Mucosa of stomach (tissue), 1 donor: Measurements from ENCODE around the gene TMEM30B.

Experiments used
- H3K27me3 ChIP-seq: one replicate; pipeline ENCODE4 v1.7.0; 2013; ENCODE audit warnings: mild to moderate bottlenecking, low read length; ENCODE audit not compliant: control insufficient read depth, insufficient read depth
- H3K36me3 ChIP-seq: one replicate; pipeline ENCODE4 v1.7.0; 2013; ENCODE audit warnings: low read length; ENCODE audit not compliant: control insufficient read depth, insufficient read depth
- H3K4me1 ChIP-seq: one replicate; pipeline ENCODE4 v1.7.0; 2013; ENCODE audit warnings: mild to moderate bottlenecking, low read length; ENCODE audit not compliant: control insufficient read depth, insufficient read depth
- H3K4me3 ChIP-seq: one replicate; pipeline ENCODE4 v1.7.0; 2013; ENCODE audit warnings: low read length
- H3K9ac ChIP-seq: one replicate; pipeline ENCODE4 v1.7.0; 2013; ENCODE audit warnings: mild to moderate bottlenecking, low read length, moderate library complexity
- H3K9me3 ChIP-seq: one replicate; pipeline ENCODE4 v1.7.0; 2013; ENCODE audit warnings: mild to moderate bottlenecking, low read length, moderate library complexity; ENCODE audit not compliant: control insufficient read depth
- donor health status: Pancreatic carcinoma.

TMEM30B gene

DNA sequence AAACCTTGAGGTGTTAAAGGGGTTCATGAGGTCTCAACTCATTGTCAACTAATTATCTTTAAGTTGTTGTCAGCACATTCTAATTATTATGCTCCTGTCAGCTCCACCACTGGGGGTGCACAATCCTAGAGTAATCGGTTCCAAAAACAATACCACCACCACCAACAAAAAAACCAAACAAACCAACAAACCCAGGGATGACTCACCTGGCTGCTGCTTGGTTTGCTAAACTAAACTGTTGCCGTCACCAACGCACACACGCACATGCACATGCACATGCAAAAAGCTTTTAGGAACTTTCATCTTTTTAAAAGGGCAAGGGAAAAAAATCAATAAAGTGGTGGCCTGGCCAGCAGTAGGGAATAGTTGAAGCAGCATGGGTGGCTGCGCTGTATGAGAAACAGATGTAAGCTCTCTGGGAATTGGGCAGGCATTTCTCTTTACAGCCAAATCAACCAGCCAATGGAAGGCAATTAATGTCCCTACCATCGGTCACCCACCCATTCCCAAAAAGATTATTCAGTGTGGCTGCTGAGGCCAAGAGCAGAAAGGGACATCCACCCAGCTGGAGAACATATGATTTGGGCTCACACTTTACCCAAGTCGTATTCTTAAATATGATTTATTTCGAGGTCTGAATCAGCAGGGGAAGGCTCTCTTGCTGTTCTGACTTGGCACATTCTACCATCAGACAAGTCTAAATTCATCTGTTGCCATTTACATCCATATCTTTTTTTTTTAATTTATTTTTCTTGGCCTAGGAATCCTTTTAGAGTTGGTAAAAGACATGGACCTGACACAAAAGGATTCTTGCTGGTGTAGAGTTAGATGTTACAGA is 20.0 kb downstream of the TMEM30B start:
- no peaks in the 10 kb centered on the region for H3K27me3 ChIP-seq
- no peak overlapping the region for H3K9ac ChIP-seq
- H3K4me3 ChIP-seq = no peak overlapping the region
- no peaks in the 10 kb centered on the region for H3K9me3 ChIP-seq
- no peaks in the 10 kb centered on the region for H3K36me3 ChIP-seq
- H3K4me1 ChIP-seq = no peaks in the 10 kb centered on the region

DNA sequence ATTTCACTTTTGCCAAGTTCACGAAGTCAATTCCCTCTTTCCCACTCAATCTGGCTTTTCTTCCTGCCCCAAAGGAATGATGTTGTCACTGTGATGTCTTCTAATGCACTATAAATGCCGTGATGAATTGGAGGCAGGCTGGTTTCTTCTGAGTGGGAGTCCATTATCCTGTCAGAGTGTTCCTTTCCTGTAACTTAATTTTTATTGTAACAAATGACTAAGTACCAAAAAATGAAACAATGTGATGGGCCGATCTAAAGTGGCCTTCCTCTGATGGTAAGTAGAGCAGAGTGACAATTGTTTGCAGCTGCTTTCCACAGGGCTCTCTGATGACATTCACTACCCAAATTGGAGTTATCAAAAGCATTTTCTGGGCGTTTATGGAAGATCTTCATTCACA is 22.2 kb downstream of the TMEM30B start:
- Histone ChIP-seq H3K36me3 (no peaks in the 10 kb centered on the region), H3K4me1 (no peaks in the 10 kb centered on the region), H3K27me3 (no peaks in the 10 kb centered on the region), H3K4me3 (no peak overlapping the region), H3K9ac (no peak overlapping the region), H3K9me3 (no peaks in the 10 kb centered on the region)

GRCh38 chr14:61257469-61258057 is 23.6 kb downstream of the TMEM30B start:
- Histone ChIP-seq H3K27me3 (no peaks in the 10 kb centered on the region), H3K4me1 (no peaks in the 10 kb centered on the region), H3K4me3 (no peak overlapping the region)

DNA sequence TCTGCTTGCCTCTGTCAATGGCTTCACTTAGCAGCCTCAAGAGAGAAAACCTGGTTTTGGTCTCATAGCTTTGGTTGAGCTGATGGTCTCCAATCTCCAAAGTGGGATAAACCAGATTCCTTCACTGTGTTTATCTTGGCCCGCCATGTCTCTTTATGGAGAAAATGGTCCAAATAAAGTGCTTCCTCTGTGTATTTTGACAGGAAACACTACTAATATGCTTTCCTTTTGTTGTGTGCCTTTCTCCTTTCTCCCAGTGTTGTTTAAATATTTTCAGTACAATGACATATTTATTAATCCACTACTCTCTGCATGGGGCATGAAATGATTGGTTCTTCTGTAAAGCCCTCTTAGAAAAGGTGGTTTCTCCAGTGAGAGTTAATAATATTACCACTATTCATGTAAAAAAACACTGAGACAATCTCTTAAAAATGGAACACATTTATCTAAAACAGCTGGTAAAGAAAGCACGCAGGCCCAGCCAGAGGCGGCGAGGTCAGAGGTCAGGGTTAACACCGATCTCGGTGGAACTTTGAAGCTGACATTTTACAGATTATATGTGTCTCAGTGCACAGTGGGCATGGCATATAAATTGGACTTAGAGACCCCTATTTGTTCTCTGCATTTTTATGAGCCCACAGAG is 24.2 kb downstream of the TMEM30B start:
- no peak overlapping the region for H3K9ac ChIP-seq
- H3K27me3 ChIP-seq = no peaks in the 10 kb centered on the region
- H3K9me3 ChIP-seq = no peaks in the 10 kb centered on the region
- H3K4me3 ChIP-seq = no peak overlapping the region
- H3K36me3 ChIP-seq = no peaks in the 10 kb centered on the region
- no peaks in the 10 kb centered on the region for H3K4me1 ChIP-seq

More at GRCh38 chr14:61257469-61258057, 23.6 kb downstream of the TMEM30B start:
- Histone ChIP-seq H3K36me3 (no peaks in the 10 kb centered on the region), H3K9ac (no peak overlapping the region), H3K9me3 (no peaks in the 10 kb centered on the region)

DNA sequence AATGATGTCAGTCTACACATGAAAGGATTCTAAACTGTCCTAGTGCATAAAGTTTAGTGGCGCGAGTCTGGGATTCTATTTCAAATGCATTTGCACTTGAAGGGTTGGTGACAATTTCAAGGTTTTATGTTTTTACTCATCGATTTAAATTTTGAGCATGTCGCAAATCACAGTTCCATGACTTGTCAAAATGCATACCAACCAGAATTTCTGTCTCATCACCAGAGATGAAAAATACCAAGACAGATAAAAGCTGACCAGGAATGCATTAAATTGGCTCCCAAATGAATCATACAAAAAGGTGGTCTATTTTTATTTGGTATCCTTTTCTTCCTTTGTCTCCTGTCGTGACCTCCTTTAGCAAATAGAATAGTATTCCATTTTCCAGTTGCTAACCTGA is 25.2 kb downstream of the TMEM30B start:
- Histone ChIP-seq H3K9ac (no peak overlapping the region), H3K36me3 (no peaks in the 10 kb centered on the region), H3K9me3 (no peaks in the 10 kb centered on the region), H3K27me3 (no peaks in the 10 kb centered on the region), H3K4me3 (no peak overlapping the region), H3K4me1 (no peaks in the 10 kb centered on the region)

DNA sequence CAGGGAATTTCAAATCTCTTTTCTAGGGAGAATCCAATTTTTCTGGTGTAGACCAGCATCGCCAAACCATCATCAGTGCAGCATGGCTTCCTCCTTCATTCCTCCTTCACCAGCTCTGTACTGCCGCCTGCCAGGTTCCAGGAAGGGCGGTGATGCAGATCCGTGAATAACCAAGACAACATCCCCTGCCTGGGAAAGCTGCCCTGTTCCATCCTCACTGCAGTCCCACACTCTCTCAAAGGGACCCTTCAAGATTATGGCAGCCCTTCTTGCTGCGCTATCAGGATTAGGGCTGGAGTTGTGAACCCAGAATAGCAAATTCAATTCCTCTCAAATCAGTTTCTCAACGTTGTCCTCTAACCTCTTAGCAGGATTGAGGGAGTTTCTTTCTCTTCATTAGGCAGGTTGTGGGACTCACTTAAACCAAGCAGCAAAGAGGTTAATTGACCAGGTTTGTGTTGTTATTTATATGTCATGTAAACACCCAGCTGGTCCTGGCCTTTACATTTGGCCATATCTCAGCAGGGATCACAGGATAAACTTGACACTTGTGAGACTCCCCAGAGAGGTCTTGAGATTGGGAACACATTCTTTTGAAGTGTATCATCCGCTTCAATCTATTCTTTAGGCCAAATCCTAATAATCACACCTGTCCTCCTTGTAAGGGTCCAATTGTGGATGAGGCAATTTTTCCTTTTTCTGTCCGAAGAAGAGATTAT is 26.2 kb downstream of the TMEM30B start:
- Histone ChIP-seq H3K9ac (no peak overlapping the region), H3K4me1 (no peaks in the 10 kb centered on the region), H3K4me3 (no peak overlapping the region), H3K27me3 (no peaks in the 10 kb centered on the region), H3K36me3 (no peaks in the 10 kb centered on the region), H3K9me3 (no peaks in the 10 kb centered on the region)

GRCh38 chr14:61253064-61253738 is 27.9 kb downstream of the TMEM30B start:
- no peaks in the 10 kb centered on the region for H3K36me3 ChIP-seq
- no peaks in the 10 kb centered on the region for H3K27me3 ChIP-seq
- no peaks in the 10 kb centered on the region for H3K9me3 ChIP-seq
- H3K9ac ChIP-seq = no peak overlapping the region
- H3K4me1 ChIP-seq = no peaks in the 10 kb centered on the region
- H3K4me3 ChIP-seq = no peak overlapping the region

DNA sequence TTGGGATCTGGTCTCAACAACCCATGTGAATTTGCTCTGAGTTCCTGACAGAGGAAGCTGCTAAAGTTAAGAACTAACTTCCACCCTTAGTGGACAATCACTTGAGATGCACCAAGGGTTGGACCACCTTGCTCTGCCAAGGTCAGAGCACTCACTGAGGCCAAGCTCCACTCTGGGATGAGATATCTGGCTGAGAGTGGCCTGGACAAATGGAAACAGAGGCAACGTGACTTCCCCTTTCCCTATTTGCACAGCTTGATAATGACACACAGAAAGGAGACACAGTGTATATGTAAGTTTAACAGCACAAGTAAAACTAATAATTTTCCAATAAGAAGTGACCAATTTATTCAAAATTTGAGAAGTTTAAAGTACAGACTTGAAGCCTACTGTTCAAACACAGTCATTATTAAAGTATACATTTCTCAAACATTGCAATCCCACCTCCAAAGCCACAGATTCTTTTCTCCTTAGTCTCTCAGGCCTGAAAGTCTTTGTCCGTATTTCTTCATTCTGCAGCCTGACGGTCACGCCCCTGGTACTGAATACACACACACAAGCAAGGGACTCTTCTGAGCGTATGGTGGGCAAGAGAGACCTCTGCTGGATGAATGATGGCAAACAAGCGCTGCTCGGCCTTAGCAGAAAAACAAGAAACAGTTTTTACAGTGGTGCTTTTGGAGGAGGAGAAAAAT is 28.6 kb downstream of the TMEM30B start:
- no peaks in the 10 kb centered on the region for H3K36me3 ChIP-seq
- no peak overlapping the region for H3K9ac ChIP-seq
- H3K27me3 ChIP-seq = no peaks in the 10 kb centered on the region
- H3K9me3 ChIP-seq = no peaks in the 10 kb centered on the region
- no peak overlapping the region for H3K4me3 ChIP-seq
- no peaks in the 10 kb centered on the region for H3K4me1 ChIP-seq

DNA sequence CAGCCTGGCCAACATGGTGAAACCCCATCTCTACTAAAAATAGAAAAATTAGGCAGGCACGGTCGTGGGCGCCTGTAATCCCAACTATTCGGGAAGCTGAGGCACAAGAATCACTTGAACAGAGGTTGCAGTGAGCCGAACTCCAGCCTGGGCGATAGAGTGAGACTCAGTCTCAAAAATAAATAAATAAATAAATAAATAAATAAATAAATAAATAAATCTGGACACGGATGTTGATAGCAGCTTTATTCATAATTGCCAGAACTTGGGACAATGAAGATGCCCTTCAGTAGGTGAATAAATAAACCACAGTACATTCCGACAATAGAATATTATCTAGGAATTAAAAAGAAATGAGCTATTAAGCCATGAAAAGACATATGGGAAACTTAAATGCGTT is 31.1 kb downstream of the TMEM30B start:
- H3K4me1 ChIP-seq = no peaks in the 10 kb centered on the region
- no peaks in the 10 kb centered on the region for H3K36me3 ChIP-seq
- no peaks in the 10 kb centered on the region for H3K9me3 ChIP-seq
- no peak overlapping the region for H3K4me3 ChIP-seq
- H3K27me3 ChIP-seq = no peaks in the 10 kb centered on the region
- H3K9ac ChIP-seq = no peak overlapping the region

- Histone ChIP-seq H3K4me1 (no peaks in the 10 kb centered on the region), H3K36me3 (no peaks in the 10 kb centered on the region), H3K27me3 (no peaks in the 10 kb centered on the region), H3K4me3 (no peak overlapping the region), H3K9ac (no peak overlapping the region), H3K9me3 (no peaks in the 10 kb centered on the region)
These were observed 33.2 kb downstream of the TMEM30B start for GRCh38 chr14:61247935-61248334.

GRCh38 chr14:61246721-61247120 is 34.4 kb downstream of the TMEM30B start:
- no peaks in the 10 kb centered on the region for H3K4me1 ChIP-seq
- no peaks in the 10 kb centered on the region for H3K9me3 ChIP-seq
- H3K4me3 ChIP-seq = no peak overlapping the region
- no peaks in the 10 kb centered on the region for H3K27me3 ChIP-seq
- no peak overlapping the region for H3K9ac ChIP-seq
- no peaks in the 10 kb centered on the region for H3K36me3 ChIP-seq
